Measurements from ENCODE around the gene GPR27. TPM values are rescaled to one million over a fixed set of nuclear protein-coding genes. Genes with fewer than 3 reads are reported as not detected.

GPR27 gene
- total and polyA plus RNA-seq, 2 experiments from 2014 or later, result 2.9 to 3.1 TPM

GRCh38 chr3:71791634-71792033 is 38.0 kb downstream of the GPR27 start:
- no peaks in the 10 kb centered on the region for H4K20me1 ChIP-seq (ENCODE audit: insufficient read depth, poor library complexity, severe bottlenecking)
- no peak for TF ChIP-seq EZH2phosphoT487 (IDR thresholded peaks at IDR 0.05; ENCODE audit: low read depth, severe bottlenecking, unreplicated experiment)
- no peak for TF ChIP-seq EZH2 (IDR thresholded peaks at IDR 0.05; ENCODE audit: borderline replicate concordance)
- no peak for TF ChIP-seq CTCF (IDR thresholded peaks at IDR 0.05; ENCODE audit: poor library complexity)
- no peak overlapping the region for H2AFZ ChIP-seq
- no peaks in the 10 kb centered on the region for H3K9me2 ChIP-seq (replicated peaks; ENCODE audit: insufficient read depth)
- DNase-seq (ENCODE audit: low spot score), result no peak
- 32% methylated on average over 1 of the region's 1 CpG for WGBS (ENCODE audit: low lambda C conversion rate, missing lambda C conversion rate)
- peaks cover 45% of the 10 kb centered on the region for H3K27me3 ChIP-seq
- H3K4me2 ChIP-seq, result no peak overlapping the region
- H3K4me3 ChIP-seq, result no peak overlapping the region
- no peaks in the 10 kb centered on the region for H3K79me2 ChIP-seq
- H3K9me3 ChIP-seq (ENCODE audit: low read depth), result no peaks in the 10 kb centered on the region
- H3K4me1 ChIP-seq (ENCODE audit: insufficient read depth), result no peaks in the 10 kb centered on the region
- no peak overlapping the region for H3K27ac ChIP-seq
- no peaks in the 10 kb centered on the region for H3K36me3 ChIP-seq (replicated peaks; ENCODE audit: insufficient read depth, low read depth)

- Histone ChIP-seq H3K79me2 (no peaks in the 10 kb centered on the region), H3K9me2 (replicated peaks; ENCODE audit: insufficient read depth) (no peaks in the 10 kb centered on the region)
- DNase-seq (ENCODE audit: low spot score), result no peak
These were observed 42.6 kb downstream of the GPR27 start for GRCh38 chr3:71796290-71796689.

GRCh38 chr3:71797455-71797854 is 43.8 kb downstream of the GPR27 start:
- no peak overlapping the region for H3K4me2 ChIP-seq
- no peaks in the 10 kb centered on the region for H3K36me3 ChIP-seq (replicated peaks; ENCODE audit: insufficient read depth, low read depth)
- H3K27me3 ChIP-seq, result peaks cover 37% of the 10 kb centered on the region
- 92% methylated on average over 7 of the region's 7 CpGs for WGBS (ENCODE audit: low lambda C conversion rate, missing lambda C conversion rate)
- no peaks in the 10 kb centered on the region for H3K9me3 ChIP-seq (ENCODE audit: low read depth)
- H3K79me2 ChIP-seq, result no peaks in the 10 kb centered on the region
- H4K20me1 ChIP-seq (ENCODE audit: insufficient read depth, poor library complexity, severe bottlenecking), result no peaks in the 10 kb centered on the region
- H3K4me1 ChIP-seq (ENCODE audit: insufficient read depth), result no peaks in the 10 kb centered on the region
- no peaks in the 10 kb centered on the region for H3K9me2 ChIP-seq (replicated peaks; ENCODE audit: insufficient read depth)
- TF ChIP-seq CTCF (IDR thresholded peaks at IDR 0.05; ENCODE audit: poor library complexity) (no peak), EZH2 (IDR thresholded peaks at IDR 0.05; ENCODE audit: borderline replicate concordance) (no peak), EZH2phosphoT487 (IDR thresholded peaks at IDR 0.05; ENCODE audit: low read depth, severe bottlenecking, unreplicated experiment) (no peak)
- no peak overlapping the region for H2AFZ ChIP-seq
- no peak overlapping the region for H3K27ac ChIP-seq
- DNase-seq (ENCODE audit: low spot score), result no peak
- no peak overlapping the region for H3K4me3 ChIP-seq

More at GRCh38 chr3:71796290-71796689, 42.6 kb downstream of the GPR27 start:
- 56% methylated on average over 3 of the region's 3 CpGs for WGBS (ENCODE audit: low lambda C conversion rate, missing lambda C conversion rate)
- TF ChIP-seq EZH2phosphoT487 (IDR thresholded peaks at IDR 0.05; ENCODE audit: low read depth, severe bottlenecking, unreplicated experiment) (no peak), EZH2 (IDR thresholded peaks at IDR 0.05; ENCODE audit: borderline replicate concordance) (no peak), CTCF (IDR thresholded peaks at IDR 0.05; ENCODE audit: poor library complexity) (no peak)
- no peaks in the 10 kb centered on the region for H3K9me3 ChIP-seq (ENCODE audit: low read depth)
- no peak overlapping the region for H3K4me3 ChIP-seq
- H3K27ac ChIP-seq, result no peak overlapping the region
- H3K4me2 ChIP-seq, result no peak overlapping the region
- no peaks in the 10 kb centered on the region for H4K20me1 ChIP-seq (ENCODE audit: insufficient read depth, poor library complexity, severe bottlenecking)
- H3K4me1 ChIP-seq (ENCODE audit: insufficient read depth), result no peaks in the 10 kb centered on the region
- no peaks in the 10 kb centered on the region for H3K36me3 ChIP-seq (replicated peaks; ENCODE audit: insufficient read depth, low read depth)
- H2AFZ ChIP-seq, result no peak overlapping the region
- H3K27me3 ChIP-seq, result peaks cover 32% of the 10 kb centered on the region

GRCh38 chr3:71800023-71800422 is 46.4 kb downstream of the GPR27 start:
- Histone ChIP-seq H3K27me3 (peaks cover 24% of the 10 kb centered on the region), H4K20me1 (ENCODE audit: insufficient read depth, poor library complexity, severe bottlenecking) (no peaks in the 10 kb centered on the region), H2AFZ (no peak overlapping the region), H3K9me2 (replicated peaks; ENCODE audit: insufficient read depth) (no peaks in the 10 kb centered on the region), H3K9me3 (ENCODE audit: low read depth) (no peaks in the 10 kb centered on the region), H3K4me2 (no peak overlapping the region), H3K4me3 (no peak overlapping the region), H3K36me3 (replicated peaks; ENCODE audit: insufficient read depth, low read depth) (no peaks in the 10 kb centered on the region), H3K79me2 (no peaks in the 10 kb centered on the region), H3K4me1 (ENCODE audit: insufficient read depth) (no peaks in the 10 kb centered on the region), H3K27ac (no peak overlapping the region)
- WGBS (ENCODE audit: low lambda C conversion rate, missing lambda C conversion rate), result 54% methylated on average over 3 of the region's 3 CpGs
- TF ChIP-seq EZH2phosphoT487 (IDR thresholded peaks at IDR 0.05; ENCODE audit: low read depth, severe bottlenecking, unreplicated experiment) (no peak), CTCF (IDR thresholded peaks at IDR 0.05; ENCODE audit: poor library complexity) (no peak), EZH2 (IDR thresholded peaks at IDR 0.05; ENCODE audit: borderline replicate concordance) (no peak)
- DNase-seq (ENCODE audit: low spot score), result no peak

All from hepatocyte (in vitro differentiated cells).